Mucosa of descending colon (tissue), 3 donors: ENCODE results near the gene AZI2. TPM values are rescaled to one million over a fixed set of nuclear protein-coding genes. Genes with fewer than 3 reads are reported as not detected.

ENCODE experiments used
- ATAC-seq: fragments of 200-7000 bp; cut with Tn5 transposase; one replicate; pipeline ENCODE4 v1.9.1; 2020; ENCODE audit warnings: mild to moderate bottlenecking, moderate library complexity
- DNase-seq, 3 donors: peaks; one replicate each; pipeline ENCODE4 v3.0.0-alpha.2; 2020
- H3K36me3 ChIP-seq: fragments of 200-600 bp; one replicate; pipeline ENCODE4 v1.8.0; 2021; ENCODE audit warnings: low read depth, mild to moderate bottlenecking
- H3K4me1 ChIP-seq: fragments of 200-600 bp; one replicate; pipeline ENCODE4 v1.8.0; 2021; ENCODE audit warnings: low read depth, mild to moderate bottlenecking
- H3K4me3 ChIP-seq: fragments of 200-600 bp; one replicate; pipeline ENCODE4 v1.8.0; 2021; ENCODE audit warnings: mild to moderate bottlenecking
- H3K9me3 ChIP-seq: fragments of 200-600 bp; one replicate; pipeline ENCODE4 v1.8.0; 2021; ENCODE audit warnings: mild to moderate bottlenecking
- intact Hi-C, 2 donors: fragments of 100-400 bp; cut with DNase I in 1 of 2; cut with micrococcal nuclease in 1 of 2; formaldehyde crosslinking; loops; one replicate each; pipeline versions ENCODE4 v1.11.0 to v1.11.1; 2022; cut with DNase I, micrococcal nuclease
- total RNA-seq, 3 donors: library from RNA; stranded (reverse); fragmentation: NEBNext Ultra II Directional in 2 of 3; extraction: Animal tissue kit (Norgen Biotek cat#: 25700) in 2 of 3; gene quantifications; one replicate each; pipeline versions ENCODE4 v1.2.1 to v1.2.4, GENCODE V29; 2021 to 2023
- TF ChIP-seq, protein P1 (sequence below): fragments of 200-600 bp; IDR thresholded peaks from one replicate; pipeline ENCODE4 v1.8.0; 2022; ENCODE audit warnings: antibody characterized with exemption, mild to moderate bottlenecking
- donor health status: DM: no; HTN: no; CAD: no; lungs with moderate emphysema.
- donor health status: DM: no; HTN: no; CAD: no.
- donor health status: DM: no; HTN: yes; CAD: no.

AZI2 gene
- total RNA-seq, 3 donors from 2014 or later: 50.4 to 61.6 (median 55.3) TPM

DNA sequence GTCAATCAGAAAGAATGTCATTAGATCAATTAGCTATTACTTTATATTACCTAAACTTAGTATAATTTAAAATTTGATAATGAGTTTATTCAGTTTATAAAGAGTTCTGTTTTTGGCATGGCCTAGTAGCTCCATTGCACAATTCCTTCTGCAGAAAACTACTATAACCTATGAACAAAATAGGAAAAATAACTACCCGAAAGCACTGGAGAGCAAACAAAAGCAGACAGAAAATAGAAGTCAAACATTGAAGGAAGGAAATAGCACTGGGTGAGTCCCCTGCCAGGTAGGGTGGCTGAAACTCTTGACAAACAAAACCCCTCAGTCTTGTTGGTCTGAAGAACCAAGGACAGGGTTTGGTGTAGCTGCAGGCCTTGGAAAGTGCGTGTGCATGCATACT is 69.7 kb downstream of the AZI2 start:
- Histone ChIP-seq H3K4me1 (no peaks in the 10 kb centered on the region), H3K9me3 (peaks cover under 1% of the 10 kb centered on the region), H3K36me3 (no peaks in the 10 kb centered on the region), H3K4me3 (no peak overlapping the region)
- TF ChIP-seq, protein P1, sequence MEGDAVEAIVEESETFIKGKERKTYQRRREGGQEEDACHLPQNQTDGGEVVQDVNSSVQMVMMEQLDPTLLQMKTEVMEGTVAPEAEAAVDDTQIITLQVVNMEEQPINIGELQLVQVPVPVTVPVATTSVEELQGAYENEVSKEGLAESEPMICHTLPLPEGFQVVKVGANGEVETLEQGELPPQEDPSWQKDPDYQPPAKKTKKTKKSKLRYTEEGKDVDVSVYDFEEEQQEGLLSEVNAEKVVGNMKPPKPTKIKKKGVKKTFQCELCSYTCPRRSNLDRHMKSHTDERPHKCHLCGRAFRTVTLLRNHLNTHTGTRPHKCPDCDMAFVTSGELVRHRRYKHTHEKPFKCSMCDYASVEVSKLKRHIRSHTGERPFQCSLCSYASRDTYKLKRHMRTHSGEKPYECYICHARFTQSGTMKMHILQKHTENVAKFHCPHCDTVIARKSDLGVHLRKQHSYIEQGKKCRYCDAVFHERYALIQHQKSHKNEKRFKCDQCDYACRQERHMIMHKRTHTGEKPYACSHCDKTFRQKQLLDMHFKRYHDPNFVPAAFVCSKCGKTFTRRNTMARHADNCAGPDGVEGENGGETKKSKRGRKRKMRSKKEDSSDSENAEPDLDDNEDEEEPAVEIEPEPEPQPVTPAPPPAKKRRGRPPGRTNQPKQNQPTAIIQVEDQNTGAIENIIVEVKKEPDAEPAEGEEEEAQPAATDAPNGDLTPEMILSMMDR: no peak
- intact Hi-C loops: no loop called here
- DNase-seq: no peak
- no peak for ATAC-seq

DNA sequence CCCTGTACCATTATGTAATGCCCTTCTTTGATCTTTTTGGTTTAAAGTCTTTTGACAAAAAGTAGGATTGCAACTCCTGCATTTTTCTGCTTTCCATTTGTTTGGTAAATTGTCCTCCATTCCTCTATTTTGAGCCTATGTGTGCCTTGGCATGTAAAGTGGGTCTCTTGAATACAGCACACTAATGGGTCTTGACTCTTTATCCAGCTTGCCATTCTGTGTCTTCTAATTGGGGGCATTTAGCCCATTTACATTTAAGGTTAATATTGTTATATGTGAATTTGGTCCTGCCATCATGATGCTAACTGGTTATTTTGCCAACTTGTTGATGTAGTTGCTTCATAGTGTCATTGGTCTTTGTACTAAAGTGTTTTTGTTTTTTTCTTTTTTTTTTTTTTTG is 74.8 kb downstream of the AZI2 start:
- Histone ChIP-seq H3K36me3 (no peaks in the 10 kb centered on the region), H3K9me3 (peaks cover 20% of the 10 kb centered on the region), H3K4me3 (no peak overlapping the region), H3K4me1 (no peaks in the 10 kb centered on the region)
- ATAC-seq: no peak
- DNase-seq: no peak
- TF ChIP-seq, protein P1: no peak
- intact Hi-C loops: no loop called here

Other genes with a start within 250 kb of the AZI2 start
- gene CMC1, start 107.2 kb downstream of the AZI2 start, total RNA-seq: 10 to 100 TPM; 23.3 to 34.9 (median 31.1) TPM
- gene ZCWPW2, start 103 bp downstream of the AZI2 start, total RNA-seq: 1 to 10 TPM in 1 of 3 donors, under 1 TPM in 2; 0.55 to 1.7 (median 0.90) TPM